Mononuclear cell (primary cell): ENCODE data around the gene C17orf67. TPM values are rescaled to one million over a fixed set of nuclear protein-coding genes. Genes with fewer than 3 reads are reported as not detected.

Source experiments
- H3K27me3 ChIP-seq: 2 replicates; pipeline ENCODE4 v1.6.0; 2011; ENCODE audit warnings: low read length, control low read depth; ENCODE audit not compliant: insufficient read depth
- H3K4me1 ChIP-seq: 2 replicates; pipeline ENCODE4 v1.5.1; 2011; ENCODE audit warnings: mild to moderate bottlenecking, low read length, control low read depth; ENCODE audit not compliant: insufficient read depth
- H3K4me3 ChIP-seq: 2 replicates; pipeline ENCODE4 v1.5.1; 2011; ENCODE audit warnings: mild to moderate bottlenecking, low read length, moderate library complexity
- H3K9me3 ChIP-seq: 2 replicates; pipeline ENCODE4 v1.5.1; 2011; ENCODE audit warnings: low read depth, mild to moderate bottlenecking, control low read depth, low read length
- total RNA-seq: library from RNA; depleted of rRNA; stranded (reverse); fragments of >200 nt; gene quantifications from one replicate; pipeline ENCODE4 v1.2.3, GENCODE V29; 2012

Gene C17orf67
- 1.5 TPM for total RNA-seq

GRCh38 chr17:56833809-56834379, at the start of gene C17orf67, which contains the start of gene DGKE:
Gene C17orf67 (minus strand): TSS chr17:56833920. CDS start chr17:56815810, 18,110 bp downstream.
Gene DGKE (plus strand): TSS chr17:56834151. CDS start chr17:56834796, 645 bp downstream.
- Histone ChIP-seq H3K27me3 (no peaks in the 10 kb centered on the region), H3K4me3 (peak within 1 kb of the TSS; percentile 69), H3K9me3 (no peaks in the 10 kb centered on the region), H3K4me1 (peaks cover 35% of the 10 kb centered on the region)

- Histone ChIP-seq H3K9me3 (no peaks in the 10 kb centered on the region), H3K27me3 (no peaks in the 10 kb centered on the region), H3K4me3 (no peak overlapping the region), H3K4me1 (peaks cover 24% of the 10 kb centered on the region)
Observed at GRCh38 chr17:56881685-56882295, 48.1 kb upstream of the C17orf67 start.

DNA sequence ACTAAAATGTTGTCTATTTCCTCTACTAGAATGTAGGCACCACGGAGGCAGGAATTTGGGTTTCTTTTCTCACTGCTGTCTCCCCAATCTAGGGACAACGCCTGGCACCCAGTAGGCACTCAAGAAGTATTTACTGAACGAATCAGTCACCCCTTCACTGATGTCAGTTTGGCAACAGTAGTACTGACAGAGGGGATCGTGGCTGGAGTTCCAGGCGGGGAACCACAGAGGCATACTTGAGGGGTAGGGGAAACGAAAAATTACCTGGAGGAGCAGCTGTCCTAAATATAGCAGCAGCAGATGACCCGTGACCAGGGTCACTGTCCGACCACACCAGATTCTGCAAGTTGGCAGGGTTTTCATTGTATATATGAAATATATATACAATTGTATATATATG, 46.9 kb upstream of the C17orf67 start:
- H3K27me3 ChIP-seq: no peaks in the 10 kb centered on the region
- no peak overlapping the region for H3K4me3 ChIP-seq
- H3K9me3 ChIP-seq: no peaks in the 10 kb centered on the region
- peaks cover 24% of the 10 kb centered on the region for H3K4me1 ChIP-seq

GRCh38 chr17:56880133-56880532, 46.4 kb upstream of the C17orf67 start:
- no peaks in the 10 kb centered on the region for H3K27me3 ChIP-seq
- H3K4me1 ChIP-seq: peaks cover 24% of the 10 kb centered on the region
- H3K9me3 ChIP-seq: no peaks in the 10 kb centered on the region
- H3K4me3 ChIP-seq: no peak overlapping the region

DNA sequence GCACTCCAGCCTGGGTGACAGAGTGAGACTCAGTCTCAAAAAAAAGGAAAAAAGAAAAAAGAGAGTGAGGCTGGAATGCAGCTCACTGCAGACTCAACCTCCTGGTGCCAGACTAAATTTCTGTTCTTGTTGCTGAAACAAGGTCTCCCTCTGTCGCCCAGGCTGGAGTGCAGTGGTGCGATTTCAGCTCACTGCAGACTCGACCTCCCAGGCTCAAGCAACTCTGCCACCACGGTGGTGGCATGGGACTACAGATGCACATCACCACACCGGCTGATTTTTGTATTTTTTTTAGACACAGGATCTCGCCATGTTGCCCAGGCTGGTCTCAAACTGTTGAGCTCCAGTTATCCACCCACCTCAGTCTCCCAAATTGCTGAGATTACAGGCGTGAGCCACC, 45.6 kb upstream of the C17orf67 start:
- Histone ChIP-seq H3K4me1 (peaks cover 21% of the 10 kb centered on the region), H3K27me3 (no peaks in the 10 kb centered on the region), H3K9me3 (no peaks in the 10 kb centered on the region), H3K4me3 (no peak overlapping the region)

DNA sequence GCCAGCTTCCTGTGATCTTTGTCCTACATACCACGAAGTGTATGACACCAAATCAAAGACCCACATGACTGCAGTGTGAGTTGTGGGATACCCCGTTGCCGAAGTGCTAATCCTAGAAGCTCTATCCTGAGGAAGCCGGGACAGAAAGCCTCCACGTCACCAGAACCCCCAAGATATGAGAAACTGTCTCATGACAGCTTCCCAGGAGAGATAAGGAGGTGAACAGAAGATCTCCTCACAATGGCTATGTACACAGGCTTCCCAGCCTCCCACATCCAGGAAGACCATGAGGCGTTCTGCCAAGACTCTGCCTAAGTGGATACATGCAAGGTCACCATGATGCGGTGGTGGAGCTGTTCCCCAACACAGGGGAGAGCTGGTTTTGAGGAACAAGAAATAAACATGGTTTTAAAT, 43.1 kb upstream of the C17orf67 start:
- Histone ChIP-seq H3K4me3 (no peak overlapping the region), H3K9me3 (no peaks in the 10 kb centered on the region), H3K4me1 (peaks cover 15% of the 10 kb centered on the region), H3K27me3 (no peaks in the 10 kb centered on the region)

DNA sequence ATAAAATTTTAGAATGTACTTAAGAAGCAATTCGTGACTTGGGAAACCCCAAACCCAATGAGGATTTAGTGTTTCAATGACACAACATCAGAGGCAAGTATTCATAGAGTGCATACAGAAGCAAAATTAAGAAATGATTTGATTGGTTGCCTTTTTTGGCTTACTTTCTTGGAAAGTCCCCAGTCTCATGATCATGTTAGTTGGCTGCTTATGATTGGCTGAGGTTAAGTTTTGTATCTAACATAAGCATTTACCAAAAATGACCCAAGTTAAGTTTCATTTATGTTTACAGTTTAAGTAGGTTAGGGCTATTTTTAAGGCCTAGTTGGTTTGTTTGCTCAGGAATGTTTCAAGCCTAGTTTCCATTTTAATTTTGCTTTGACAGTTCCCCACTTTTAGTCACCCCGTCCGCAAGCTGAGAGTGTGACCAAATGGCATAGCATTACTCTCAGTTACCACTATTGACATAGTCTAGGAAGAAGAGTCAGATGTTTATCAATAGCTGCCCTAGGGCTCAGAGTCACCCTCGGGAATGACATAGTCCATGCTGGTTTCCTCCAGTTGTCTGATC, 36.4 kb upstream of the C17orf67 start:
- no peak overlapping the region for H3K4me3 ChIP-seq
- no peaks in the 10 kb centered on the region for H3K27me3 ChIP-seq
- H3K9me3 ChIP-seq: no peaks in the 10 kb centered on the region
- peaks cover 4% of the 10 kb centered on the region for H3K4me1 ChIP-seq

GRCh38 chr17:56868716-56869115, 35.0 kb upstream of the C17orf67 start:
- Histone ChIP-seq H3K4me3 (no peak overlapping the region), H3K9me3 (no peaks in the 10 kb centered on the region), H3K27me3 (no peaks in the 10 kb centered on the region), H3K4me1 (peaks cover 4% of the 10 kb centered on the region)

- Histone ChIP-seq H3K4me1 (peaks cover 4% of the 10 kb centered on the region), H3K27me3 (no peaks in the 10 kb centered on the region), H3K9me3 (no peaks in the 10 kb centered on the region), H3K4me3 (no peak overlapping the region)
Observed at GRCh38 chr17:56867948-56868376, 34.2 kb upstream of the C17orf67 start.

GRCh38 chr17:56866496-56866895, 32.8 kb upstream of the C17orf67 start:
- H3K27me3 ChIP-seq: no peaks in the 10 kb centered on the region
- H3K9me3 ChIP-seq: no peaks in the 10 kb centered on the region
- no peak overlapping the region for H3K4me3 ChIP-seq
- peaks cover 4% of the 10 kb centered on the region for H3K4me1 ChIP-seq

DNA sequence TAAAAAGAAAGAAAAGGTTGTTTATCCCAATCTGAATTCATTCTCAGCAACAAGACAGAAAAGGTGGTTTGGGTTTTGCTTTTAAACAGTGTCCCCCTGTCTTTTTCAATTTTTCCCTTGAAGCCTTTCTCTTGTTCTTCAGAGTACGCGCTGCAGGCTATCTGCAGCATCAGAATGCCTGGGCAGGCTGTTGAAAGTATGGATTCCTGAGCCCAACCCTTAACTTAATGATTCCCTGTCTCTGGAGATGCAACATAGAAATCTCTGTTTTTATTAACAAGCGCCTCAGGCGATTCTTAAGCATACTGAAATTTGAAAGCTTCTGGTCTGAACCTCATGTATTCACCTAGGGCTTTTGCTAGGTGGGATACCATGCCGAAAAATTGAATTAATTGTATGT, 32.4 kb upstream of the C17orf67 start:
- H3K9me3 ChIP-seq: no peaks in the 10 kb centered on the region
- peaks cover 4% of the 10 kb centered on the region for H3K4me1 ChIP-seq
- no peaks in the 10 kb centered on the region for H3K27me3 ChIP-seq
- no peak overlapping the region for H3K4me3 ChIP-seq

- H3K4me1 ChIP-seq: no peaks in the 10 kb centered on the region
- H3K9me3 ChIP-seq: no peaks in the 10 kb centered on the region
- H3K27me3 ChIP-seq: no peaks in the 10 kb centered on the region
- H3K4me3 ChIP-seq: no peak overlapping the region
Observed at GRCh38 chr17:56863974-56864373, 30.3 kb upstream of the C17orf67 start.

GRCh38 chr17:56861899-56862298, 28.2 kb upstream of the C17orf67 start:
- H3K9me3 ChIP-seq: no peaks in the 10 kb centered on the region
- H3K4me3 ChIP-seq: no peak overlapping the region
- H3K4me1 ChIP-seq: no peaks in the 10 kb centered on the region
- H3K27me3 ChIP-seq: no peaks in the 10 kb centered on the region

DNA sequence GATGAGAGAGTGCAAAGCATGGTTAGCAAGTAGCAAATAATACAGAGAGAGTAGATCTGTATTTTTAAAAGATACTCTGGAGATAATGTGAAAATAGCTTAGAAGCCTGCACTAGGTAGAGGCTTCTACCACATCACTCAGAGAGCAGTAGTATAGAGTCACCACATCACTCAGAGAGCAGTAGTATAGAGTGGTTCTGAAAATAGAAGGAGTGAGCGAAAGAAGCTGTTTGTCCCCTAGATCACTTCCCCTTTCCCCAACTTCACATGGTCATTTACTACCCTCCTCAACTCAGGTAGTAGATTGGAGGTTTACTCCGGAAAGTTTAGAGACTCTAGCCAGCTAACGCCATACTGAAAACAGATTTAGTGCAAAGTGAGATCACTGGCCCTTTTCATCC, 17.3 kb upstream of the C17orf67 start:
- H3K4me3 ChIP-seq: no peak overlapping the region
- no peaks in the 10 kb centered on the region for H3K4me1 ChIP-seq
- no peaks in the 10 kb centered on the region for H3K27me3 ChIP-seq
- H3K9me3 ChIP-seq: no peaks in the 10 kb centered on the region

DNA sequence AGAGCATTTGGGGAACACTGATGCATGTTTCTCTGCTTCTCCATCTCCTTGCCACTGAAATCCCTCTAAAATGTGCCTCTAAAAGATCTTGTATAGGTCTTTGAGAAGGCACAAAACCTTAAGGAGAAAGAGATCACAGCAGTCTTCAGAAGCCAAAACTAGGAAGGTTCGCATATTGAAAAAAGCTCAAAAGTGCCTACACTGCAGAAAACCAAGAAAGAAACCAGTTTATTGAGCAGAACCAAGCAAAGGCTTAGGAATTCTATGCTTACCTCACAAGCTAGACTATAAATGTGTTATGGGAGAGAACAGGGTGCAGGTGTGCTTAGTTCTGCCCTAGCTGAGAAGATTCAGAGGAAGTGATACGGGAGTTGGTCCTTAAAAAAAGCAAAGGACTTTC, 16.9 kb upstream of the C17orf67 start:
- no peaks in the 10 kb centered on the region for H3K27me3 ChIP-seq
- no peak overlapping the region for H3K4me3 ChIP-seq
- no peaks in the 10 kb centered on the region for H3K4me1 ChIP-seq
- no peaks in the 10 kb centered on the region for H3K9me3 ChIP-seq

DNA sequence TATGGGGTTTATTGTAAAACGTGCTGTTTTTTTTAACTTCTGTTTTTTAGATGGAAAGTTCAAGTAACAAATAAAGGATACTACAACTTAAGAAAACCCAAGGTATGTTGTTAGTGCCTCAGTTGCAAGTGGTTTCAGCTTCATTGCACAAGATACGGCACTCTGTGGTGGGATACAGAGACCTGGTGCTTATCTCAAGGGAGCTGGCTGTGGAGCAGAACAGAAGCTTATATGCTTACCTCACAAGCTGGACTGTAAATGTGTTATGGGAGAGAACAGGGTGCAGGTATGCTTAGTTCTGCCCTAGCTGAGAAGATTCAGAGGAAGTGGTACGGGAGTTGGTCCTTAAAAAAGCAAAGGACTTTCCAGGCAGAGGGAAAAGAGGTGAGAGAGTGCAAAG, 15.4 kb upstream of the C17orf67 start:
- Histone ChIP-seq H3K4me3 (no peak overlapping the region), H3K27me3 (no peaks in the 10 kb centered on the region), H3K4me1 (no peaks in the 10 kb centered on the region), H3K9me3 (no peaks in the 10 kb centered on the region)
